Left cardiac atrium (tissue), 4 donors: ENCODE measurements around the gene CTNNA3. TPM values are rescaled to one million over a fixed set of nuclear protein-coding genes. Genes with fewer than 3 reads are reported as not detected.

Experiments used
- ATAC-seq, 2 donors: fragments of 200-7000 bp; cut with Tn5 transposase; one replicate each; pipeline ENCODE4 v1.9.1; 2020; ENCODE audit warnings: mild to moderate bottlenecking in 2 of 2, moderate library complexity in 2 of 2
- DNase-seq: peaks from one replicate; pipeline ENCODE4 v3.0.0-alpha.2; 2020
- intact Hi-C, 2 donors: fragments of 100-400 bp; cut with DNase I; formaldehyde crosslinking; loops; one replicate each; pipeline versions ENCODE4 v1.14.1 to v1.15.1; 2022 to 2023
- total RNA-seq, 2 donors: library from RNA; stranded (reverse); fragmentation: NEBNext Ultra II Directional; extraction: Animal tissue kit (Norgen Biotek cat#: 25700); gene quantifications; one replicate each; pipeline ENCODE4 v1.2.1, GENCODE V29; 2021
- donor health status: DM: no; HTN: yes; CAD: no.
- donor health status: DM: no; HTN: yes; CAD: no; lungs with severe emphysema.
- donor health status: DM: yes; HTN: yes; CAD: no.
- donor health status: Dilated cardiomyopathy.

The CTNNA3 gene
- total RNA-seq, 2 donors from 2014 or later = 42.3 to 48.7 TPM

DNA sequence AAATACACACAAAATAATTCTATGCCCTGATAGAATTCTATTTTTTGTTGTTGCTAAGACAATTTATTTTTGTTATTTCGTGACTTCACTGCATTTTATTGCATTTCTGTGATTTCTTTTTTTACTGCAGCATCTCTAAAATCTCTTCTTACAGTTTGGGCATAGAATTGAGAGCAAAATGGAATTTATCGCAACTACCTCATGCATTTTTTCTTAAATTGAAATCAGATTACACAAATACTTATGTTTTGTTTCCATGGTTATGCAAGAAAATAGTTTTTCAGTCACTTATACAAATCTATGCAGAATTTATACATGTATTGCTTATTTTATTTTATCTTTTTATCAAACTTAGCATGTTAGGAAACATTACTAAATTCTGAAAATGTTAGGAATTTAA, 1552.0 kb downstream of the CTNNA3 start:
- DNase-seq = no peak
- ATAC-seq = no peak
- intact Hi-C loops = no loop called here

DNA sequence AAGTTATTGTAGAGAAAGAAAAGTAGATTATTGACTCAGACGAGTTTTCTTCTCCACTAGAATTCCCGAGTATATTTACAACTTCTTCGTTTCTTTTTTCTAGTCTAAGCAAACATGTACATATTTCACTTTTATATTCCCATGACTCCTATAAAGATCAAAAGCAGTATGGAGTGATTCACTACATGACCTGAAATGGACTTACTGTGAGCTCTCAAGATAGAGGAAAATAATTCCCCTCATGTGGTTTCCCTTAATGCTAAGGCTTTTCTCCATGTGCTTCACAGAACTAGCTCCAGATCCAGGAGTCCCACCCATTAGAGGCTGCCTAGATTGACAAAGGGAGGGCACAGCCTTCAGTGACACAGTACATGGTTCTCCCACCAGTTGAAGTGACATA, 1593.2 kb downstream of the CTNNA3 start:
- no peak for ATAC-seq
- intact Hi-C loops = no loop called here
- DNase-seq = no peak

DNA sequence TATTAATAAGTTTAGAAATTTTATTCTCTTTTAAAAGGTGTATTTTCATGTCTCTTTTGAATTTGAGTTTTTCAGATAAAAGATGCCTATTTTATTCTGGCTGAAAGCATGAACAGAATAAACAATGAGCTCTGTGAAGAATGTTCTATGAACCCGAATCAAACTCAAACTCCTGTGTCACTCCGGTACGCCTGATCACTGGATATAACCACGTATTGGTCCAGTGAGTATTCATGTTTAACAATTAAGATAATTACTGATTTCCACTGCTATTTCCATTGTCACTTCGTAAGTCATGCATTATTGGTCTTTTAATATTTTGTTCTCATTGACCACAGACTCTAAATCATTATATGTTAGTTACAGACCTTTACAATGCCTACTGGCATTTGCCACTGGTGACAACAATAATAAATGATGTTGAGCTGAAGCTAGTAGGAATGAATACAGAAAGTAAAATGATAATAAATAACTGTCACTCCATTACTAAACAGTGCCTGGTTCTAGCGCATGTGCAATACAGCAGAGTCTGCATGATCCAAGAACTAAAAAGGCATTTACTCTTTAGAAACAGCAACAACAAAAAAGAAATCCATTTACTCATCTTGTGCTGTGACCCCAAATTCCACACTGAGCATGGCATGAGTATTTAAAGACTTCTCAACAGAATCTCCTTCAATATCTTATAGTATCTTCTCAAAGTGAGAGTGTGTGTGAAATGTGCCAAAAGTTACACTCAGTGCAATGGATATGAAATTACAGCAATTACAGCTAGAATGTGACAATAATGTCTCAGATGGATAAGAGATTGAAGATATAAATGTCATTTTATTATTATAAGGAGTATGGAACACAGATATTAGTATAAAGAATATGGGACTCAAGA, 1597.2 kb downstream of the CTNNA3 start:
- ATAC-seq (no peak), DNase-seq (no peak)
- intact Hi-C loops = no loop called here

DNA sequence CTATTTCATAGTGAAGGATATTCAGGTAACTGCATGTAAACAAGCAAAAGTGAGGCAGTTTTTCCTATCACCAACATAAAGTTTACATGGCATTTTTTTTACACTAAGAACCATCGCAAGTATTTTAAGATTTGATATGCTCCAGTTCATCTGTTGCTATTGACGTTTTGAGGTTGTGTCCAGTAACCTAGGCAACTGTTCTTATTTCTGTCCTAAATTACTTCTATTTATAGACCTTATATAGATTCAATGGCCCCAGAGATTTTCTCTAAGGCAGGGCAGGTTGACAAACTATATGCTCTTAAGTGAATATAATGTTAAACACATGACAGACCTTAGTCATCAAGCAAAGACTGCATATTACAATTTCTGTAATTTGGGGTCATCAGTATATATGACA, 1600.4 kb downstream of the CTNNA3 start:
- no peak for DNase-seq
- ATAC-seq = no peak
- intact Hi-C loops = no loop called here

DNA sequence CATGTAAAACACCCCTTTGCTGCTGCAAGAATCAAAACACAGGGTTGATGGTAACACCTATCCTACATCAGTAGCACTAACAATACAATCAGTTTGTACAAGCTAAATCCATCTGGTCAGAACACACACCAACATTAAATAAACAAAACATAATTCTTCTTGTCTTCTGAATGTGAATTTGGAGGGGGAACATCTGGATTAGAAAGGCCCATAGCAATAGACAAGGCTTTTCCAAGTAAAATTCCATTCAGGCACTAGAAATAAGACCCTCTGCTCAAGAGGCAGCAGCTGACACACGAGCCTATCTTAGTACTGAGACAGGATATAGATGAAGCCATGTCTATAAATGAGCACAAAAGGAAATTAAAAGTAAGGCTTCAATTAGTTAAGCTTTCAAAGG, 1610.1 kb downstream of the CTNNA3 start:
- intact Hi-C loops = no loop called here
- no peak for ATAC-seq
- no peak for DNase-seq

DNA sequence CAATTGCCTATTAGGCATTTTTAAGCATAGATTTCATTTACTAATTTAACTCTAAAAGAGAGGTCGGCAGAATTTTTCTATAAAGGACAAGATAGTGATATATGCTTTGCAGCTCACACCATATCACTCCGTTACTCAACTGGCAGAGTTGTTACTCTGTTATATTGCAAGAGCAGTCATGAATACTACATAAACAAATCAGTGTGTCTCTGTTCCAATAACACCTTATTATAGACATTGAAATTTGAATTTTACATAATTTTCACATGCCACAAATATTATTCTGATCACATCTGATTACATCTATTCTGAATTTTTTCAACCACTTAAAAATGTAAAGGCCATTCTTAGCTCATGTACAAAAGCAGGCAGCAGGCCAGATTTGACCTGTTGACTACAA, 1624.1 kb downstream of the CTNNA3 start:
- DNase-seq (no peak), ATAC-seq (no peak)
- intact Hi-C loops = no loop called here

DNA sequence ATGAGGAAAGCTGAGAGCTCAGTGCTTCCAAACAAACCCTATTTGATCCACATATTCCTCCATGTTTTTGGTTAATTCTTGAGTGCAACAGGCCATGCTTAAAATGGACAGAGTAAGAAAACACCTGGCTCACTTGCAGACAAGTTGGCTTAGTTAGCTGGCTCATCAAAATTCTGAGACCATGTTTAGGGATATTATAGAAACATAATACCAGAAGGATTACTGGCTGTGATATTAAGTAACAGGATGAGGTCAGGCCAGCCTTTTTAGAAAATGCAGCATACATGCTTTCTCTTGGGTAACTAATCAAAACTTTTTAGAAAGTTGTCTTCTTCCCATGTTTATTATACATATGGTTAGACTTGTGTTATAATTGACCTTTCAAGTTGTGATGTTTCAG, 1637.4 kb downstream of the CTNNA3 start:
- intact Hi-C loops = no loop called here
- ATAC-seq (no peak), DNase-seq (no peak)

DNA sequence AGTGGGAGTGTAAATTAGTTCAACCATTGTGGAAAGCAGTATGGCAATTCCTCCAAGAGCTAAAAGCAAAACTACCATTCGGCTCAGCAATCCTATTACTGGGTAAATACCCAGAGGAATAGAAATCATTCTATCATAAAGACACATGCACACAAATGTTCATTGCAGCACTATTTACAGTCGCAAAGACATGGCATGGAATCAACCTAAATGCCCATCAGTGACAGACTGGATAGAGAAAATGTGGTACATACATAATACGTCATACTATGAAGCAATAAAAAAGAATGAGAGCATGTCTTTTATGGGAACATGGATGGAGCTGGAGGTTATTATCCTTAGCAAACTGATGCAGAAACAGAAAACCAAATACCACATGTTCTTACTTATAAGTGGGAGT, 1646.7 kb downstream of the CTNNA3 start:
- no peak for DNase-seq
- no peak for ATAC-seq
- intact Hi-C loops = no loop called here

DNA sequence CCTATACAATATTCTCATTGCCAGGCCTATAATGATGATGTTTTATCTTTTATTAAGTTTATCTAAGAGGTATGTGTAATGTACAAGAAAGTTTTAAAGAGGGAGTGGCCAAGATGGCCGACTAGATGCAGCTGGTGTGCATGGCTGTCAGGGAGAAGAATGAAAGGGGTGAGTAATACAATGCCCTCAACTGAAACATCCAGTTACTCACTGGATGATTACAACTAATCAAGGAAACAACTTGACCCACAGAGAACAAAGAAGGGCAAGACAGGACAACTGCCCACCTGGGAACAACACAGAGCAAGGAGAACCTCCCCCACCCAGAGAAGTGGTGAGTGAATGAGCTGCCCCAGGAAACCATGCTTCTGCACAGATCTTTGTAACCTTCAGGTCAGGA, 1650.1 kb downstream of the CTNNA3 start:
- ATAC-seq = no peak
- DNase-seq = no peak
- intact Hi-C loops = no loop called here

DNA sequence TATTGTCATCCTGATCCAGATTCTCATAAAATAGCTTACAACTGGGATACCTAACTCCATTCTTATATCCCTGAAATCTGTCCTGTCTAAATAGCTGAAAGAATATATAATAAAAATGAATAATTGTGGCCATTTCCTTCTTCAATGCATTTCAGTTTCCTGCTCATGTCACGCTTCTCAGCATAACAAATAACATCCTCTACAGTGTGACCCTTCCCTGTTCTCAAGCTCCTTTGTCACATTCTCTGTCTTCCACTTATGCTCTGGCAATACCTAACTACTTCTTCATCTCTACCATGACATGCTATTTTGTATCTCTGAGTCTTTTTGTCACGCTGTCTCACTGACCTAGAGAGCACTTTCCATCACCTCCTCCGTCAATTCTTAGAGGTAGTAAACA, 1654.2 kb downstream of the CTNNA3 start:
- ATAC-seq (no peak), DNase-seq (no peak)
- intact Hi-C loops = no loop called here

DNA sequence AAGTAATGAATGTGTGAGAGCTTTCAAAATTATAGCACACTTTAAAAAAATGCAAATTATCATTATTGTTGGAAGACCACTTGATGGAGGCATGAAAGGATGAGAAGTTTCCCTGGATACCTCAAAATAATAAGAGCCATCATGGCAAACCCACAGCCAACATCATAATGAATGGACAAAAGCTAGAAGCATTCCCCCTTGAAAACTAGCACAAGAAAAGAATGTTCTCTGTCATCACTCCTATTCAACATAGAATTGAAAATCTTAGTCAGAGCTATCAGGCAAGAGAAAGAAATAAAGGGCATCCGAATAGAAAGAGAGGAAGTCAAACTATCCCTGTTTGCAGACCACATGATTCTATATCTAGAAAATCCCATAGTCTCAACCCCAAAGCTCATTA, 1657.4 kb downstream of the CTNNA3 start:
- intact Hi-C loops = no loop called here
- DNase-seq (no peak), ATAC-seq (no peak)

DNA sequence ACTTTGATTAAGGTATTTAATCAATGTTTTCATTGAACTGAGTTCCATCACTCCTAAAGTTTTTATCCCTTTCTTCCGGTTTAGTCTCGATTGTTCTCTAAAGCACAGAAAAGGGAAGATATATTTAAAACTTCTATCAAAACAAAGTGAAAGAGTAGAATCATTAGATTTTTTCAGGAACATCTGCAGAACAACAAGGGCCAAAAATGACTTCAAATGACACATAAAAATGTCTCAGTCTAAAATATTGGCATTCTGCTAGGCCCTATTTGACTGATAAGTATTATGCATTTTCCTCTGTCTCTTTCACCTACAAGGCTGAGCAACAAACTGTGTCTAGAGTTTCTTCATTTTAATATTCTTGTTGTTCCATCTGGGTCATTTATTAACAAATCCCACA, 1669.7 kb downstream of the CTNNA3 start:
- ATAC-seq = no peak
- no peak for DNase-seq
- intact Hi-C loops = no loop called here

DNA sequence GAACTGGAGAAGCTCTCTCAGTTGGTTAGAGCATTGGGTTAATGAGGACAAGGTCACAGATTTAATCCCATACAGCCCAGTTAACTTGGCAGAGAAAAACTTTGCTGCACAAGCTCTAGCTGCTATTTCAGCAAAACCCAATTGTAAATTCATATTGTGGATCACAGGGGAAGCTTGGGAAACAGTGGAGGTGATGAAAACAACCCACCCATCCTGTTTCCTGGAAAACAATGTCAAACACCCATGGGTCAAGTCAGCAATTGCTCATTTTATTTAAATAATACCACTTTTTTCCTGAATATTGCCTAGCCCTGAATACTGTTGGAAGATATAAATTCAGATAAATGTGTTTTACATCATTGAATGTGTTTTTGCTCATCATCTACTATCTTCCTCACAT, 1670.8 kb downstream of the CTNNA3 start:
- ATAC-seq (no peak), DNase-seq (no peak)
- intact Hi-C loops = no loop called here

DNA sequence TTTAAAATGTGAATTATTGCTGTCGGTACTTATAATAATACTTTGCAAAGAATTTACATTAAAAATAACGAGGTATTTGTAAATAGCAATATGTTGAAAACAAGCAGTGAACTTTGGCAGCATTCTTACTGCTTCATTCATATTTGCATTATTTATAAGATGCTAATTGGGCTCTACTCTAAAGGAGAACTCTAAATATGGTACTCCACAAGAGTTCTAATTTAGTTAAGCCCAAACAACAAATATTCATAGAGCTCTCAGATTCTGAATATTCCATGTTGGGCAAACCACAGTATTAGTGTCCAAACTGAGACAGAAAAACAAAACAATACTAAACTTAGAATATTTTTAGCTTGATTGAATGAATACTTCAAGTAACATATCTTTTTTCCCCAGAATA, 1674.6 kb downstream of the CTNNA3 start:
- intact Hi-C loops = no loop called here
- DNase-seq = no peak
- no peak for ATAC-seq

DNA sequence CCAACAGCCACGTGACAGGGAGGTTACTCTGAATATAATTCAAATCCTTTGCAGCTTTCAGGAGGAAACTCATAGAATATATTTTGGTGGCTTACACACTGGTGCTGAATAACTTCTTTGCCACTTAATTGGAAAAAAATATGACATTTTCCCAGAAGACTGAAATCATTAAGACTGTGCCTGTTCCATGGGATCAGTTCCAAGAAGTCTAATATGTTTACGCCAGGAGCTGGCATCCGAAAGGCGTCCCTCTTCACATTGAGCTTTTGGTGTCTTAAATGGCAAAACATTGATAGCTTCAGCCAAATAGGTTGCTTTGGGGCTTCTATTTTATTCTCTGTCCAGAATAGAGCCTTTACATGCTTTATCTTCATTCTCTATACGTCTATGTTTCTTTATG, 1687.8 kb downstream of the CTNNA3 start:
- ATAC-seq = no peak
- DNase-seq = no peak
- intact Hi-C loops = no loop called here

DNA sequence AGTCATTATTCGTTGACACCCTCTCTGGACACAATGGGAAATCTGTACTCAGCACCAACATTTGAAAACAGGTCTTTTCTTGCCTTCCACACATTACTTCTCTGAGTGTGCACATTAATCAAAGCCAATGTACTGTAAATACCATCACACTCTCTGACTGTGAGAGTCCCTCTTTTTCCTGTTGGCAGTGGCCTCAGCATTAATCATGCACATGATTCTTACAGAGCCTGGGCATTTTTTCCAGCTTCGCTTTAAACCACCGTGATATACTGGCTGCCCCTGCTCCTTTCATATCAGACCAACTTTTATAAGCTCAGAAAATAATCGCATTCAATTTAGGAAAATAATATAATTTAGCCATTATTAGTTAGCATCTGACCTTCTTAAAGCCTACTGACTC, 1689.6 kb downstream of the CTNNA3 start:
- ATAC-seq (no peak), DNase-seq (no peak)
- intact Hi-C loops = no loop called here

DNA sequence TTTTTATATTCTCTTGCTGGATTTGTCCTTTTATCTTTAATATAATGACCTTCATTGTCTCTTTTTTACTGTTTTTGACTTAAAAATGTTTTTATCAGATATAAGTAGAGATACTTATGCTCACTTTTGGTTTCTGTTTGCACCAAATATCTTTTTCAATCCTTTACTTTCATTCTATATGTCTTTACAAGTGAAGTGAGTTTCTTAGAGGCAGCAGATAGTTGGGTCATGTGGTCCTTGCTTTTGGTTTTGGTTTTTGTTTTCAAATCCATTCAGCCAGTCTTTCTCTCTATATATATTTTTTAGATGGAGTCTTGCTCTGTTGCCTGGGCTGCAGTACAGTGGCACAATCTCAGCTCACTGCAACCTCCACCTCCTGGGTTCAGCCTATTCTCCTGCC, 1702.5 kb downstream of the CTNNA3 start:
- no peak for DNase-seq
- intact Hi-C loops = no loop called here
- ATAC-seq = no peak

DNA sequence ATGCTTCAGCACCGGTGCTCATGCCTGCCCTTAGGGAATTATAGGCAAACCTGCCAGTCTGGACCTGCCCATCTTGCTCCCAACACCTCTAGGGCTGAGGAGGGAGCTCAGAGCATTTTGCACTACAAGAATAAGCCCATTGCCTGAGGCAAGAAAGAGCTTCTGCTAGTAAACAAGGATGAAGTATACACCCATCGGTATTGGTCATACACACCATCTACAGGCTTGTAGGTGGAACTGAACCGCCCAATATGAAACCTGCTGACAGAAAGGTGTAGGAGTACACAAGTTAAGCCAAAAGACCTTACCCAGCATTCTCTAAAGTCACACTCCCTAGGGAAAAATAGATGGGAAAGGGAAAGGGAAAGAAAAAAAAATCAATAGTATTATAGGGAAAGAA, 1727.1 kb downstream of the CTNNA3 start:
- DNase-seq (no peak), ATAC-seq (no peak)
- intact Hi-C loops = no loop called here

DNA sequence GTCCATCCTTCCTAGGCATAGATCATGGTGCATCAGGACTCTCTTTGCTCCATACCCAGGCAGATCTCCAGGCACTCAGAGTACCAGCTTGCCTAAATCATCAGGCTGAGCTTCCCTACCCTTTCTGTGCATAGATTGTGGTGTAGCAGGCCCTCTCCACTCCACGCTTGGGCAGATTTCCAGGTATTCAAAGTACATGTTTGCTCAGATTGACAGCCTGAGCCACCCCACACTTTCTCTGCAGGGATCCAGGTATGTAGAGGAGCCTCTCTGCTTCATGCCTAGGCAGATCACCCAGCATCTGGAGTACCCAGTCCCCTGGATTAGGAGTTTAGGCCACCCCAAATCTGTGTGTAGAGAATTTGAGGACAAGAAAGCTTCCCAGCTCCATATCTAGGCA, 1727.6 kb downstream of the CTNNA3 start:
- intact Hi-C loops = no loop called here
- ATAC-seq = no peak
- no peak for DNase-seq

DNA sequence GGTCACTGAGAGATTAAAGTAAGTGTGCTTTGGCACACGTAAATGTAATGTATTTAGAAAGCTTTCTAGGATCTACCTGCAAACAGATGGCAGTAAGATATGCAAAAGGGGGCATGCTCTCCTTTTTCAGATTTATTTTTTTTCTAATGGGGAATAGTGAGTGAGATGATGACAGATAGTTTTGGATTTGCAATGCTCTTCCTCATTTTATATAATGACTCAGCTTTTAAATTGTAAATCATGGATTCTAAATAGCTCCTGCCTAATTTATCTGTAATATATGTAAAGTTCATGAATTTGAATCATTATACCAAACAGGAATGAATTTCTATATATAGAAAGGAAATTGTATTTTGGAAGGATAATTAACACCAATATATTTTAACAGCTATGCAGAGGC, 1731.8 kb downstream of the CTNNA3 start:
- DNase-seq (no peak), ATAC-seq (no peak)
- intact Hi-C loops = no loop called here

DNA sequence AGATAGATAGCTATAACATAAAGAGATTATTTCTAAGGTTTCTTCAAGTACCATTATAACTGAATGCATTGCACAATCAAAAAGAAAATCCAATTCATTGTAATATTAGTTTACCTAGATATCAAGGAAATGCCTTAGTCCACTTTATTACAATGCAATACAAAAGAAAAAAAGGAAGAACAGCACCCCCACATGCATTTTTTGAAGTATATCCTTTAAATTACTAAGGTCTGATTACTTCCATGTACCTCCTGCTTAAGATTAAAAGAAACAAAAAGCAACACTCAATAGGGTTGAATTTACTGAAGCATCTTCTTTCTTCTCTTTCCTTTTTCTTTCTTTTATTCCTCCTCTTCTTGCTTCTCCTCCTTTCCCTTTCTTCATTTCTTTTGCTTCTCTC, 1743.9 kb downstream of the CTNNA3 start:
- intact Hi-C loops = no loop called here

DNA sequence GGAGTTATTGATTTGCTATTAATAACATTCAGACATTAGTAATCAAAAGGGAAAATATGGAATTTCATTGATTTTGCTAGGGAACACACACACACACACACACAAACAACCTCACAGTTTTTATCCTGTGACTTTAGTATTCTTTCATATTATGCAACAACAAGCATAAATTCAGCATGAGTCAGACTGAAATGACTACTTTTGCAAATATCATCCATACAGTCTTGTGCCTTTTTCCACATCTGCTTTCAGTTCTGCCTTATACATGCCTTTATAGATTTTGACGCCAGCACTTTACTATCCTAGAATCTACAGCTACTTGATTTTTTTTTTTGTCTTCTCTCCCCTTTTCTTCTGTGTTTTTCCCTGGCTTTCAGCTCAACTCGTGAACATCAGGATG, 1745.9 kb downstream of the CTNNA3 start:
- ATAC-seq = no peak
- intact Hi-C loops = no loop called here
- DNase-seq = no peak

More for the DNA sequence above, 1743.9 kb downstream of the CTNNA3 start:
- DNase-seq (no peak), ATAC-seq (no peak)
